Body of pancreas (tissue), 4 donors: Measurements from ENCODE around the gene NKD1. TPM values are rescaled to one million over a fixed set of nuclear protein-coding genes. Genes with fewer than 3 reads are reported as not detected.
"Not testable (repeated sequence)": the region's sequence is repeated elsewhere in the genome, so short reads cannot be mapped to it uniquely, and the experiment has no call there.

Source experiments
- ATAC-seq: fragments of 150-250 bp; one replicate; pipeline ENCODE4 v1.9.1; 2016
- DNase-seq, 4 donors: peaks; one replicate each; pipeline ENCODE4 v3.0.0-alpha.2; 2019
- H3K27ac ChIP-seq, 4 donors: fragments of 200-600 bp; sonication (generic); 1 replicate in 3 of 4; 2 replicates in 1 of 4; pipeline versions ENCODE4 v1.5.1 to v1.6.1; 2016 to 2019; ENCODE audit warnings: mild to moderate bottlenecking in 1 of 4, mixed read lengths in 1 of 4, moderate library complexity in 1 of 4
- H3K27me3 ChIP-seq, 2 donors: fragments of 200-600 bp; sonication (generic); one replicate each; pipeline ENCODE4 v1.6.0; 2016; ENCODE audit warnings: mild to moderate bottlenecking in 1 of 2
- H3K36me3 ChIP-seq, 2 donors: fragments of 200-600 bp; sonication (generic); replicated peaks in 1 of 2; 2 replicates each; pipeline ENCODE4 v1.5.1; 2016; ENCODE audit warnings: low read depth in 2 of 2; ENCODE audit not compliant: insufficient read depth in 1 of 2
- H3K4me1 ChIP-seq: fragments of 200-600 bp; sonication (generic); one replicate; pipeline ENCODE4 v1.6.0; 2016
- H3K4me3 ChIP-seq, 2 donors: fragments of 200-600 bp; sonication (generic); 1 replicate in 1 of 2; 2 replicates in 1 of 2; pipeline ENCODE4 v1.5.1; 2016 to 2019
- H3K9me3 ChIP-seq, 3 donors: fragments of 200-600 bp; sonication (generic); 1 replicate in 2 of 3; 2 replicates in 1 of 3; pipeline ENCODE4 v1.5.1; 2016
- POLR2A ChIP-seq, 3 donors: fragments of 450-650 bp; IDR thresholded peaks; one replicate each; pipeline ENCODE4 v1.6.1; 2016; ENCODE audit warnings: antibody characterized with exemption in 3 of 3, mild to moderate bottlenecking in 2 of 3
- WGBS, 2 donors: methylation state at CpG; one replicate each; pipeline ENCODE4 v1.1.5; 2017; 5-methylcytosine and 5-hydroxymethylcytosine counted together
- intact Hi-C: fragments of 100-400 bp; cut with DNase I; formaldehyde crosslinking; loops from one replicate; pipeline ENCODE4 v1.15.1; 2023
- total RNA-seq, 2 donors: library from RNA; depleted of rRNA; stranded (reverse); fragments of >200 nt; gene quantifications; one replicate each; pipeline ENCODE4 v1.1.0, GENCODE V29; 2016
- TF ChIP-seq, protein P1 (sequence below), 7 experiments: fragments of 450-650 bp in 4 of 7; fragments of 200-600 bp in 3 of 7; sonication (generic) in 3 of 7; IDR thresholded peaks; one replicate each; pipeline ENCODE4 v1.5.1; 2016 to 2019; ENCODE audit warnings: antibody characterized with exemption in 7 of 7

Gene NKD1
- total RNA-seq, 2 donors from 2014 or later = 2.0 to 4.9 TPM

DNA sequence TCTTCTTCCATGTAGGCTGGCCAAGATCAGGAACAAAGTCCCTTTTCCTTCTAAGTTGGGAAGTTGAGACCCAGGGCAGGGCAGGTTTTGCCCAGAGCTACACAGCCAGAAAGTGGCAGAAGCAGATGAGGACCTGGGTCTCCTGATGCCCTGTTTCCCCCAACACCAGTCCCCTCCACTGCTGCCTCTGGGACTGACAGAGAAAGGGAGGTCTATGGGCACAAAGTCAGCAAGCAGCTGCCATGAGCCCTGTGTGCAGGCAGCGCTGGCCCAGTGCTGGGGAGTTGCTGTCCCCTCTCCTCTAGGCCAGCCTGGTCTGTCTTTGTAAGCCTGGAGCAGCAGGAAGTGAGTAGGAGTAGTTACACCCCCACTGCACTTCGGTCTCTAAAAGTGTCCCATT is 46.9 kb upstream of the NKD1 start:
- Histone ChIP-seq H3K9me3 (no peaks in the 10 kb centered on the region), H3K27me3 (no peaks in the 10 kb centered on the region), H3K36me3 (no peaks in the 10 kb centered on the region), H3K4me3 (no peak overlapping the region), H3K4me1 (no peaks in the 10 kb centered on the region), H3K27ac (no peak overlapping the region)
- ATAC-seq = no peak
- intact Hi-C loops = no loop called here
- no peak for TF ChIP-seq POLR2A (IDR thresholded peaks at IDR 0.05)
- TF ChIP-seq, protein P1, sequence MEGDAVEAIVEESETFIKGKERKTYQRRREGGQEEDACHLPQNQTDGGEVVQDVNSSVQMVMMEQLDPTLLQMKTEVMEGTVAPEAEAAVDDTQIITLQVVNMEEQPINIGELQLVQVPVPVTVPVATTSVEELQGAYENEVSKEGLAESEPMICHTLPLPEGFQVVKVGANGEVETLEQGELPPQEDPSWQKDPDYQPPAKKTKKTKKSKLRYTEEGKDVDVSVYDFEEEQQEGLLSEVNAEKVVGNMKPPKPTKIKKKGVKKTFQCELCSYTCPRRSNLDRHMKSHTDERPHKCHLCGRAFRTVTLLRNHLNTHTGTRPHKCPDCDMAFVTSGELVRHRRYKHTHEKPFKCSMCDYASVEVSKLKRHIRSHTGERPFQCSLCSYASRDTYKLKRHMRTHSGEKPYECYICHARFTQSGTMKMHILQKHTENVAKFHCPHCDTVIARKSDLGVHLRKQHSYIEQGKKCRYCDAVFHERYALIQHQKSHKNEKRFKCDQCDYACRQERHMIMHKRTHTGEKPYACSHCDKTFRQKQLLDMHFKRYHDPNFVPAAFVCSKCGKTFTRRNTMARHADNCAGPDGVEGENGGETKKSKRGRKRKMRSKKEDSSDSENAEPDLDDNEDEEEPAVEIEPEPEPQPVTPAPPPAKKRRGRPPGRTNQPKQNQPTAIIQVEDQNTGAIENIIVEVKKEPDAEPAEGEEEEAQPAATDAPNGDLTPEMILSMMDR (IDR thresholded peaks at IDR 0.05) = no peak
- DNase-seq = no peak
- 90 to 100% methylated on average over 1 to 2 of the region's 2 CpGs for WGBS, 2 donors

DNA sequence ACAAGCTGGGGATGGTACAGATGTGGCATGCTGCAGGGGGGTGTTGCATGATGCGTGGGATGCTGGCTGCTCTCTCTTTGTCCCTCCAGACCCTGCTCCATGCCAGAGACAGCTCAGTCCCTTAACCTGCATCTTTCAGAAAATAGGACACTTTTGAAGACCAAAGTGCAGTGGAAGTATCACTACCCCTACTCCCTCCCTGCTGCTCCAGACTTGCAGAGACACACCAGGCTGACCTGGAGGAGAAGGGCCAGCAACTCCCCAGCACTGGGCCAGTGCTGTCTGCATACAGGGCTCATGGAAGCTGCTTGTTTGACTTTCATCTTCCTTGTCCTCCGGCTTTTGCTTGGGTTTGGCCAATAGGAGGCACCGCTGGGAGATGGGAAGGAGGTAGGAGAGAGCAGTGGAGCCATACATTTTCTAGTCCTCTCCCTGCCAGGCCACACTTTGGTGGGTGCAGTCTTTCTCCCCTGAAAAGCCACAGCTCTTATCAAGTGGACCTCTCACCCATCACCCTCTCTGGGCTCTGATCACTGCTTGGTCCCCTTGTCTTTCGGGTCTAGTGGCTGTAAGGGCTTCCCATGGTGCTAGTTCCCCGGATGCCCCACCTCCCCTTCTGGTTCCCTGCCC is 46.1 kb upstream of the NKD1 start:
- no peak overlapping the region for H3K4me3 ChIP-seq
- no peaks in the 10 kb centered on the region for H3K9me3 ChIP-seq
- no peak for TF ChIP-seq POLR2A (IDR thresholded peaks at IDR 0.05)
- TF ChIP-seq, protein P1 (IDR thresholded peaks at IDR 0.05) = no peak
- intact Hi-C loops = no loop called here
- ATAC-seq (no peak), DNase-seq (no peak)
- H3K27me3 ChIP-seq = no peaks in the 10 kb centered on the region
- H3K4me1 ChIP-seq = no peaks in the 10 kb centered on the region
- WGBS, 2 donors = 66 to 81% methylated on average over 5 of the region's 5 CpGs
- H3K36me3 ChIP-seq = no peaks in the 10 kb centered on the region
- H3K27ac ChIP-seq = no peak overlapping the region

DNA sequence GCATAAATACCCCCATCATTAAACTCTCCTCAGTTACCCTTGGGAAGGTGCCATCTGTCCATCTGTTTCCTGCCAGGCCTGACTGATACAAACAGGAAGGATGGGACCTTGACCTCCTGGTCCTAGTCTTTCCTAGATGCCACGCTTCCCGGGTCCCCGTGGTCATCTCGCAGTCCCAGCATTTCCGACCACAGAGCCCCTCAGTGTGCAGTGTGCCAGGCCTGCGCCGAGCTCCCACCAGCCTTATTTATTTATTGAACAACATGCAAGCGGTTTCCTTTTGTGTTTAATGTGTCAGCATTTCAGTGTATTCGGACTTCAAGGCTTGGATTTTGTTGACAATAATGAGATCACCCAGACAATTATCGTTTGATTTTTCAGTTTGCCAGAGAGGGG is 45.6 kb upstream of the NKD1 start:
- Histone ChIP-seq H3K36me3 (no peaks in the 10 kb centered on the region), H3K27me3 (no peaks in the 10 kb centered on the region), H3K27ac (no peak overlapping the region), H3K4me3 (no peak overlapping the region), H3K4me1 (no peaks in the 10 kb centered on the region), H3K9me3 (no peaks in the 10 kb centered on the region)
- no peak for TF ChIP-seq POLR2A (IDR thresholded peaks at IDR 0.05)
- TF ChIP-seq, protein P1 (IDR thresholded peaks at IDR 0.05) = no peak
- ATAC-seq = no peak
- no peak for DNase-seq
- intact Hi-C loops = no loop called here
- WGBS, 2 donors = 48 to 53% methylated on average over 10 of the region's 10 CpGs

DNA sequence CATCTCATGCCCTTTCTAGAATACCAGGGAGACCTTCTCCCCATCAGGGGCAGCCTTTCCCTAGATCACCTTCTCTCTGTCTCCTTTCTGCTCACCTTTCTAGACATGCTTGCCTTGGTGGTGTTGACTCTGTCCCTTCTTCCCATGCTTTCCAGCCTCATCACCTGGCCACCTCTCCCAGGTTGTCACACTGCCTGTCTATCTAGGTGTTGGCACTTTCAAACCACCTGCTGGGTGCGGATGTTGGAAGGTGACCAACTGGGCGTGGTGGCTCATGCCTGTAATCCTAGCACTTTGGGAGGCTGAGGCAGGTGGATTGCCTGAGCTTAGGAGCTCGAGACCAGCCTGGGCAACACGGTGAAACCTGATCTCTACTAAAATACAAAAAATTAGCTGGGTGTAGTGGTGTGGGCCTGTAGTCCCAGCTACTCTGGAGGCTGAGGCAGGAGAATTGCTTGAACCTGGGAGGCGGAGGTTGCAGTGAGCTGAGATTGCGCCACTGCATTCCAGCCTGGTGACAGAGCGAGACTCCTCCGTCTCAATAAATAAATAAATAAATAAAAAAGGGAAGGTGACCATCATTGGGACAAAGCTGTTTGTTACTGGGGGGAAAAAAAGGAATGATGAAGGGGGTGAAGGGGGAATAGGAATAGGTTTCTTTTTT is 44.2 kb upstream of the NKD1 start:
- H3K4me1 ChIP-seq, H3K27me3 ChIP-seq, H3K27ac ChIP-seq, H3K4me3 ChIP-seq, intact Hi-C loops, H3K9me3 ChIP-seq, DNase-seq, ATAC-seq, H3K36me3 ChIP-seq: not testable (repeated sequence)
- WGBS, 2 donors = 78 to 88% methylated on average over 8 of the region's 8 CpGs

DNA sequence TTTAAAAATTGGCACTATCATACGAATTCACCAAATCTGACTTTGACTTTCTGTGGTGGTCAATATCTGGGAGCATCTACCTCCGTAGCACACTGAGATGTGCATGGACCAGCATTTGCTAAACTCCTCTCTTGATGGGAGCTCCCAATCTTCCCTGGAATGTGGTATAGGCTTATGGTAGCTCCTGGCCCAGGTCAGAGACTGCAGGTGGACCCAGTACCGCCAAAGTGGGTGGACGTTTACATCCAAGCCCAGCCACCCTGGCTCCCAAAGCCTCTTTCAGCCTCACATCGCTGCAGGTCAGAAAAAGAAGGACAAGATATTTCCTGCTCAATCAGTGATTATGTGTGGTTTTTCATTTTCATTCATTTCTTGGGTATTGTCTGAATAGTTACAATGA is 43.1 kb upstream of the NKD1 start:
- no peaks in the 10 kb centered on the region for H3K36me3 ChIP-seq
- H3K4me3 ChIP-seq = no peak overlapping the region
- DNase-seq = no peak
- ATAC-seq = no peak
- intact Hi-C loops = no loop called here
- no peaks in the 10 kb centered on the region for H3K27me3 ChIP-seq
- TF ChIP-seq, protein P1 (IDR thresholded peaks at IDR 0.05) = no peak
- no peak for TF ChIP-seq POLR2A (IDR thresholded peaks at IDR 0.05)
- WGBS, 2 donors = 62 to 70% methylated on average over 5 of the region's 5 CpGs
- H3K9me3 ChIP-seq = no peaks in the 10 kb centered on the region
- H3K4me1 ChIP-seq = no peaks in the 10 kb centered on the region
- H3K27ac ChIP-seq = no peak overlapping the region
